ENCODE results near the gene ARG2.

The ARG2 gene

GRCh38 chr14:67619446-67620216 is at the start of gene ARG2:
TSS of gene ARG2 (plus strand) at chr14:67619920. CDS start at chr14:67619978, 58 bp downstream.
- DNase-seq = peak; percentile 98

GRCh38 chr14:67570453-67570852 is 49.3 kb upstream of the ARG2 start:
- no peak for DNase-seq

- DNase-seq = peak; percentile 78
Measured at GRCh38 chr14:67571275-67571990, 48.3 kb upstream of the ARG2 start.

- DNase-seq = no peak
Measured at GRCh38 chr14:67571991-67572323, 47.8 kb upstream of the ARG2 start.

- DNase-seq = no peak
Measured at GRCh38 chr14:67572608-67573007, 47.1 kb upstream of the ARG2 start.

- no peak for DNase-seq
Measured at GRCh38 chr14:67573228-67574010, 46.3 kb upstream of the ARG2 start.

- no peak for DNase-seq
Measured at GRCh38 chr14:67574156-67574555, 45.6 kb upstream of the ARG2 start.

- no peak for DNase-seq
Measured at GRCh38 chr14:67574806-67575205, 44.9 kb upstream of the ARG2 start.

- DNase-seq = no peak
Measured at GRCh38 chr14:67575684-67576083, 44.0 kb upstream of the ARG2 start.

- no peak for DNase-seq
Measured at GRCh38 chr14:67576216-67576955, 43.3 kb upstream of the ARG2 start.

- no peak for DNase-seq
Measured at GRCh38 chr14:67577181-67577808, 42.4 kb upstream of the ARG2 start.

- DNase-seq = no peak
Measured at GRCh38 chr14:67577909-67578749, 41.6 kb upstream of the ARG2 start.

- DNase-seq = no peak
Measured at GRCh38 chr14:67579040-67579439, 40.7 kb upstream of the ARG2 start.

GRCh38 chr14:67579636-67580035 is 40.1 kb upstream of the ARG2 start:
- no peak for DNase-seq

- no peak for DNase-seq
Measured at GRCh38 chr14:67580336-67581171, 39.2 kb upstream of the ARG2 start.

GRCh38 chr14:67581643-67582042 is 38.1 kb upstream of the ARG2 start:
- DNase-seq = no peak

- no peak for DNase-seq
Measured at GRCh38 chr14:67582061-67582460, 37.7 kb upstream of the ARG2 start.

GRCh38 chr14:67583711-67584644 is 35.7 kb upstream of the ARG2 start:
- peak; percentile 36 for DNase-seq

- no peak for DNase-seq
Measured at GRCh38 chr14:67584978-67585377, 34.7 kb upstream of the ARG2 start.
